Activated naive CD4-positive, alpha-beta T cell treated with anti-CD3 and anti-CD28 coated beads, Interleukin-2, amount 10 ng/mL, durations not matched to agents 5 hours and 36 hours (primary cell): ENCODE data around the gene SMR3B. TPM values are rescaled to one million over a fixed set of nuclear protein-coding genes. Genes with fewer than 3 reads are reported as not detected.

ENCODE experiments used
- total RNA-seq, 2 experiments: library from RNA; stranded (reverse); gene quantifications; one replicate each; pipeline ENCODE4 v1.2.3, GENCODE V29; 2021

The SMR3B gene
- not detected for total RNA-seq

GRCh38 chr4:70382691-70383181, at the start of gene SMR3B:
SMR3B (plus strand) TSS chr4:70383131; CDS start chr4:70384511, 1,380 bp downstream.

GRCh38 chr4:70334681-70335080, 48.2 kb upstream of the SMR3B start, which contains the start of gene CABS1:
CABS1 (plus strand) TSS chr4:70334981; CDS start chr4:70335040, 59 bp downstream.

GRCh38 chr4:70360460-70360859, 22.5 kb upstream of the SMR3B start, which contains the start of gene SMR3A:
SMR3A (plus strand) TSS chr4:70360760; CDS start chr4:70362116, 1,356 bp downstream.

GRCh38 chr4:70397580-70397979, 14.6 kb downstream of the SMR3B start, which contains the start of gene OPRPN:
OPRPN (plus strand) TSS chr4:70397940; CDS start chr4:70399286, 1,346 bp downstream.

Other genes with a start within 250 kb of the SMR3B start
- not detected for gene PRR27, start 228.9 kb upstream of the SMR3B start, total RNA-seq
- not detected for gene ODAM, start 187.4 kb upstream of the SMR3B start, total RNA-seq
- not detected for gene FDCSP, start 157.0 kb upstream of the SMR3B start, total RNA-seq
- not detected for gene CSN3, start 140.5 kb upstream of the SMR3B start, total RNA-seq
- gene CABS1, start 48.1 kb upstream of the SMR3B start, total RNA-seq, result not detected
- gene SMR3A, start 22.4 kb upstream of the SMR3B start, total RNA-seq, result not detected
- gene OPRPN, start 14.8 kb downstream of the SMR3B start, total RNA-seq, result not detected
- gene MUC7, start 89.1 kb downstream of the SMR3B start, total RNA-seq, result not detected
- gene AMTN, start 135.4 kb downstream of the SMR3B start, total RNA-seq, result not detected
- not detected for gene AMBN, start 209.1 kb downstream of the SMR3B start, total RNA-seq
- 1 to 10 TPM in 1 of 2 experiments, under 1 TPM in 1; 0.76 to 1.2 TPM for gene ENAM, start 245.6 kb downstream of the SMR3B start, total RNA-seq